Endothelial cell of umbilical vein (primary cell): ENCODE data around the gene GPR137C. TPM values are rescaled to one million over a fixed set of nuclear protein-coding genes. Genes with fewer than 3 reads are reported as not detected.

Source experiments
- BruUV-seq: library from RNA; stranded (reverse); fragments of 400-500 nt; replicated peaks from 2 replicates; lab custom pipeline; 2021; lab: Mats Ljungman, UMichigan
- CTCF ChIA-PET: fragments of 300-600, 350-600 bp; sonication (Branson Sonifier 250); formaldehyde crosslinking; loops from one replicate; lab custom pipeline; 2021; ENCODE audit warnings: antibody characterized with exemption, inconsistent platforms; lab: Charles Lee
- POLR2A ChIA-PET: fragments of 300-600, 350-600 bp; sonication (Branson Sonifier 250); formaldehyde crosslinking; loops from one replicate; lab custom pipeline; 2021; ENCODE audit warnings: antibody characterized with exemption, inconsistent platforms; lab: Charles Lee
- DNase-seq: peaks from one replicate; pipeline ENCODE4 v3.0.0-alpha.2; 2011; ENCODE audit warnings: low read depth, low spot score
- FAIRE-seq: peaks from 2 replicates; lab custom pipeline; 2011; peaks lifted over from hg19 to GRCh38; lab: Jason Lieb, UNC
- H2AFZ ChIP-seq: 2 replicates; pipeline ENCODE4 v1.6.0; 2012; ENCODE audit warnings: low read depth, low read length, control low read depth, inconsistent platforms
- H3K27ac ChIP-seq: 2 replicates; pipeline ENCODE4 v1.5.1; 2011; ENCODE audit warnings: low read depth, mild to moderate bottlenecking, control low read depth, low read length, moderate library complexity; ENCODE audit not compliant: insufficient read depth
- H3K27me3 ChIP-seq, 2 experiments: 2 replicates each; pipeline versions ENCODE4 v1.6.0 to v1.6.1; 2011; ENCODE audit warnings: low read length in 2 of 2, mixed read lengths in 1 of 2; ENCODE audit not compliant: control insufficient read depth in 2 of 2, insufficient read depth in 2 of 2
- H3K36me3 ChIP-seq, 2 experiments: 2 replicates in 1 of 2; 3 replicates in 1 of 2; pipeline ENCODE4 v1.5.1; 2011; ENCODE audit warnings: low read length in 2 of 2, mild to moderate bottlenecking in 1 of 2, moderate library complexity in 1 of 2; ENCODE audit not compliant: control insufficient read depth in 2 of 2, insufficient read depth in 2 of 2; ENCODE audit errors: extremely low read depth in 1 of 2
- H3K4me1 ChIP-seq: 3 replicates; pipeline ENCODE4 v1.5.1; 2011; ENCODE audit warnings: mild to moderate bottlenecking, low read length; ENCODE audit not compliant: control insufficient read depth, insufficient read depth; ENCODE audit errors: extremely low read depth
- H3K4me2 ChIP-seq: 2 replicates; pipeline ENCODE4 v1.6.1; 2011; ENCODE audit warnings: low read length, control low read depth, mixed read lengths; ENCODE audit not compliant: insufficient read depth
- H3K4me3 ChIP-seq, 3 experiments: fragments of 200-600 bp in 1 of 3; sonication (generic), shearing (Covaris generic) in 1 of 3; replicated peaks in 1 of 3; 2 replicates each; pipeline ENCODE4 v1.5.1; 2011 to 2016; ENCODE audit warnings: control low read depth in 3 of 3, low read length in 3 of 3, mild to moderate bottlenecking in 2 of 3, inconsistent platforms in 1 of 3, low read depth in 1 of 3, moderate library complexity in 1 of 3; ENCODE audit not compliant: insufficient read depth in 1 of 3
- H3K79me2 ChIP-seq: 2 replicates; pipeline ENCODE4 v1.6.0; 2012; ENCODE audit warnings: low read length, inconsistent platforms; ENCODE audit not compliant: control insufficient read depth, insufficient read depth
- H3K9ac ChIP-seq: replicated peaks from 2 replicates; pipeline ENCODE3; 2011; ENCODE audit warnings: low read length, control low read depth; ENCODE audit not compliant: insufficient read depth; ENCODE audit errors: extremely low read depth
- H3K9me1 ChIP-seq: replicated peaks from 3 replicates; pipeline ENCODE4 v1.6.0; 2011; ENCODE audit warnings: mild to moderate bottlenecking, low read length; ENCODE audit not compliant: control insufficient read depth, insufficient read depth; ENCODE audit errors: extremely low read depth
- H3K9me3 ChIP-seq: replicated peaks from 2 replicates; pipeline ENCODE4 v1.5.1; 2012; ENCODE audit warnings: low read length, inconsistent platforms; ENCODE audit not compliant: control insufficient read depth, insufficient read depth
- H4K20me1 ChIP-seq: replicated peaks from 2 replicates; pipeline ENCODE3; 2011; ENCODE audit warnings: mild to moderate bottlenecking, low read length; ENCODE audit not compliant: control insufficient read depth, insufficient read depth; ENCODE audit errors: extremely low read depth
- CTCF ChIP-seq, 2 donors: IDR thresholded peaks; 1 replicate in 1 of 2; 2 replicates in 1 of 2; pipeline ENCODE4 v1.5.1; 2011; ENCODE audit warnings: low read length in 2 of 2, mild to moderate bottlenecking in 2 of 2, moderate library complexity in 2 of 2, control low read depth in 1 of 2, inconsistent platforms in 1 of 2, low read depth in 1 of 2; ENCODE audit not compliant: insufficient read depth in 1 of 2; ENCODE audit errors: extremely low read depth in 1 of 2
- FOS ChIP-seq: IDR thresholded peaks from 2 replicates; pipeline ENCODE4 v1.6.1; 2011; ENCODE audit warnings: mild to moderate bottlenecking, low read length, moderate library complexity, borderline replicate concordance; ENCODE audit not compliant: insufficient read depth
- GATA2 ChIP-seq: IDR thresholded peaks from 2 replicates; pipeline ENCODE4 v1.7.0; 2011; ENCODE audit warnings: low read depth, mild to moderate bottlenecking, moderate library complexity, mixed read lengths, low read length; ENCODE audit not compliant: insufficient read length, insufficient read depth
- JUN ChIP-seq: IDR thresholded peaks from 2 replicates; pipeline ENCODE4 v1.6.1; 2011; ENCODE audit warnings: borderline replicate concordance, low read depth; ENCODE audit not compliant: insufficient read length, insufficient read depth
- MAX ChIP-seq: IDR thresholded peaks from 2 replicates; pipeline ENCODE4 v1.6.1; 2011; ENCODE audit not compliant: insufficient read depth, insufficient read length
- MYC ChIP-seq: IDR thresholded peaks from one replicate; pipeline ENCODE4 v1.6.1; 2011; ENCODE audit warnings: mild to moderate bottlenecking, low read depth, low read length
- POLR2A ChIP-seq: IDR thresholded peaks from 2 replicates; pipeline ENCODE4 v1.6.1; 2012; ENCODE audit warnings: low read depth, mild to moderate bottlenecking, control low read depth, low read length
- dilution Hi-C: fragments of 300-500 bp; cut with MboI; formaldehyde crosslinking; loops from one replicate; pipeline ENCODE4 v1.15.0; 2019; ENCODE audit warnings: low sequenced_read_pairs; ENCODE audit not compliant: extremely low pct_ligation_motif_present
- intact Hi-C: fragments of 100-400 bp; cut with micrococcal nuclease; formaldehyde crosslinking; loops from one replicate; pipeline ENCODE4 v1.10.0; 2022
- polyA plus RNA-seq, 4 experiments: library from polyadenylated mRNA; depleted of rRNA in 3 of 4; stranded (reverse) in 3 of 4; unstranded in 1 of 4; fragments of >200 nt; gene quantifications; 2 replicates each; pipeline versions ENCODE4 v1.2.1 to v1.2.3, GENCODE V29; 2011 to 2012; ENCODE audit warnings: missing spikeins in 1 of 4
- total RNA-seq: library from RNA; stranded (reverse); gene quantifications from 2 replicates; pipeline ENCODE4 v1.2.3, GENCODE V29; 2021

The GPR137C gene
- total and polyA plus RNA-seq, 2 donors (not counting 3 experiments of a cell fraction or from before 2014, with no cell fraction given) = 1.5 to 5.7 TPM

- no peak for TF ChIP-seq GATA2
- TF ChIP-seq MYC = no peak
- no peak for TF ChIP-seq JUN
- TF ChIP-seq CTCF (IDR thresholded peaks at IDR 0.05; ENCODE audit: extremely low read depth in 1 of 2, insufficient read depth in 1 of 2, low read depth in 1 of 2, low read length in 2 of 2) = no peak
- TF ChIP-seq POLR2A = no peak
- no peak for TF ChIP-seq FOS
- no peak for TF ChIP-seq MAX
- H3K79me2 ChIP-seq = no peaks in the 10 kb centered on the region
- no peaks in the 10 kb centered on the region for H3K36me3 ChIP-seq
- no peak overlapping the region for H3K27ac ChIP-seq
- no peaks in the 10 kb centered on the region for H3K4me1 ChIP-seq
- intact Hi-C loops (no loop called here), dilution Hi-C loops (no loop called here)
- no peaks in the 10 kb centered on the region for H3K27me3 ChIP-seq
- BruUV-seq = no TSS peak
- ChIA-PET POLR2A (no interaction called here), CTCF (interaction anchor here (0.7 kb wide), 1 partner anchor 38 kb away, joined by 3 read pairs; no protein-coding TSS in a partner anchor)
- H4K20me1 ChIP-seq = no peaks in the 10 kb centered on the region
- H3K4me2 ChIP-seq = no peak overlapping the region
- DNase-seq (no peak), FAIRE-seq (no peak)
- no peak overlapping the region for H2AFZ ChIP-seq
- no peak overlapping the region for H3K9ac ChIP-seq
- H3K9me3 ChIP-seq = no peaks in the 10 kb centered on the region
- no peak overlapping the region for H3K4me3 ChIP-seq
- H3K9me1 ChIP-seq = no peaks in the 10 kb centered on the region
These were observed 54.4 kb downstream of the GPR137C start for GRCh38 chr14:52607061-52607460.
